ENCODE data around the gene COG5.

Gene COG5

DNA sequence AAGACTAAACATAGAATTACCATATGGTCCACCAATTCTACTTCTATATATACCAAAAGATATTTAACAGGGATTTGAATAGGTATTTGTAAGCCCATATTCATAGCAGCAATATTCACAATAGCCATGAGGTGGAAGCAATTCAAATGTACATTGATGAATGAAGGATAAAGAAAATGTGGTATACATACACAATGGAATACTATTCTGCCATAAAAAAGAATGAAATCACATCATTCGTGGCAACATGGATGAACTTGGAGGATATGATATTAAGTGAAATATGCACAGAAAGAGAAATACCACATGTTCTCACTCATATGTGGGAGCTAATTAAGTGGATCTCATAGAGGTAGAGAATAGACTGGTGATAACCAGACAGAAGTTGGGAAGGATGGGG is 128.0 kb downstream of the COG5 start:
- no peak overlapping the region for H3K27ac Mint-ChIP-seq
- H3K36me3 Mint-ChIP-seq (ENCODE audit: low read depth), result peaks cover 22% of the 10 kb centered on the region
- ATAC-seq (no peak), DNase-seq (no peak)
- H3K4me1 Mint-ChIP-seq, result no peaks in the 10 kb centered on the region
- H3K27me3 Mint-ChIP-seq, result no peaks in the 10 kb centered on the region
- H3K9me3 Mint-ChIP-seq, result no peaks in the 10 kb centered on the region
- H3K4me3 Mint-ChIP-seq, result no peak overlapping the region

DNA sequence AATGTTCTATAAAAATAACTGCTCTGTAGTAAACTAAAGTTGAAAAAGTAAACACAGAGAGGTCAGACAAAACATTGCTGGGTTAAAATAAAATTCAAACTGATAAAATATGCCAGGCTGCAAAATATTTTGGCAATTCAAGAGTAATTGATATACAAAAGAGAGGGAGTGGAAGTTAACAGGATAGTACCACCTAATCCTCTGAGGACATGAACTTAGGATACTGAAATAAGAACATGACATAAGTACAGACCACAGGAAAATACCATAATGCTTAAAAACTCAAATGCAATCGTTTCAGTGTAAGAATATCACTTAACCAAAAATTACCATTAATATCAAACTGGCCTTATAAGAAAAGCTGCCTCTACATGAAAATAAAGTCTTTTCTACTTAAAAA is 131.5 kb downstream of the COG5 start:
- DNase-seq, result no peak
- H3K9me3 Mint-ChIP-seq, result no peaks in the 10 kb centered on the region

GRCh38 chr7:107430057-107430456 is 133.7 kb downstream of the COG5 start:
- H3K27ac Mint-ChIP-seq, result no peak overlapping the region
- DNase-seq (no peak), ATAC-seq (no peak)
- no peak overlapping the region for H3K4me3 Mint-ChIP-seq
- H3K4me1 Mint-ChIP-seq, result no peaks in the 10 kb centered on the region
- no peaks in the 10 kb centered on the region for H3K27me3 Mint-ChIP-seq
- no peaks in the 10 kb centered on the region for H3K9me3 Mint-ChIP-seq
- peaks cover 27% of the 10 kb centered on the region for H3K36me3 Mint-ChIP-seq (ENCODE audit: low read depth)

More for the DNA sequence above, 131.5 kb downstream of the COG5 start:
- H3K27ac Mint-ChIP-seq, result no peak overlapping the region
- no peak overlapping the region for H3K4me3 Mint-ChIP-seq
- no peaks in the 10 kb centered on the region for H3K4me1 Mint-ChIP-seq
- H3K27me3 Mint-ChIP-seq, result no peaks in the 10 kb centered on the region
- ATAC-seq, result no peak
- peaks cover 30% of the 10 kb centered on the region for H3K36me3 Mint-ChIP-seq (ENCODE audit: low read depth)

DNA sequence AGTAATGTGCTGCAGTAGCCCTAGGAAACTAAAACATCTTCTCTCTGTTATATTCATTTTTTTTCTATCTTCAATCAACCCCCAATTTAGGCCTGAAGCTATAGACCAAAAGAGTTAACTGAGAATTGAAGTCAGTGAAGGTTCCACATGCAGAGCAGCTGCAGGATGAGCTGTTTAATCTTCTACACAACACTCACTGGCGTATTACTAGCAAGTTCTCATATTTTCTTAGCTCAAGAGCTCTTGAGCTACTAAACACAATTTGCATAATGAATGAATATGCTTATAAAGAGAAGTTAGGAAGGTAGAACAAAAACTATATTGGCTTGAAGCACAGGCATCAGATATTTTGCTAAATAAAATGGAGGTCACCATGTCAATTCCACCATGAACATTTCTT is 135.1 kb downstream of the COG5 start:
- Mint-ChIP-seq H3K27me3 (no peaks in the 10 kb centered on the region), H3K9me3 (no peaks in the 10 kb centered on the region), H3K27ac (no peak overlapping the region), H3K36me3 (ENCODE audit: low read depth) (peaks cover 21% of the 10 kb centered on the region), H3K4me1 (no peaks in the 10 kb centered on the region), H3K4me3 (no peak overlapping the region)
- DNase-seq, result no peak
- ATAC-seq, result no peak

DNA sequence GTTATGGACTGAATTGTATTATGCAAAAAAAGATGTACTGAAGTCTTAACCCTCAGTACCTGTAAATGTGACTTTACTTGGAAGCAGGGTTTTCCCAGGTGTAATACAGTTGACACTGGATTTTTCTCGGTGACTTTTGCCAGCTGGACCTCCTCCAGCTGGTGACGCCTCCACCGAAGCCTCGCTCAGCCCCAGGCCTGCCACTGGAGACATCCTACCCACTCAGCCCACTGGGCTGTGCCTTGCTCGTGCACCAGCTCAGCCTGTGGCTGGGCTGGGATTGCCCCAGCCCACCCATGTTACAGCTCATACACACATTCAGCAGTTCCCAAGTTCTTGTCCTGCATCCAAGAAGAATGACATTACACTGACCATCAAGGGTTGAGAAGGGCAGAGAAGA is 136.3 kb downstream of the COG5 start:
- Mint-ChIP-seq H3K4me1 (no peaks in the 10 kb centered on the region), H3K9me3 (no peaks in the 10 kb centered on the region), H3K4me3 (no peak overlapping the region), H3K36me3 (ENCODE audit: low read depth) (peaks cover 19% of the 10 kb centered on the region), H3K27ac (no peak overlapping the region), H3K27me3 (no peaks in the 10 kb centered on the region)
- ATAC-seq, result no peak
- DNase-seq, result no peak

- Mint-ChIP-seq H3K9me3 (no peaks in the 10 kb centered on the region), H3K27me3 (no peaks in the 10 kb centered on the region), H3K4me3 (no peak overlapping the region), H3K27ac (no peak overlapping the region), H3K36me3 (ENCODE audit: low read depth) (peaks cover 21% of the 10 kb centered on the region), H3K4me1 (peaks cover 1% of the 10 kb centered on the region)
- ATAC-seq (no peak), DNase-seq (no peak)
Observed at GRCh38 chr7:107414198-107414597, 149.5 kb downstream of the COG5 start.

DNA sequence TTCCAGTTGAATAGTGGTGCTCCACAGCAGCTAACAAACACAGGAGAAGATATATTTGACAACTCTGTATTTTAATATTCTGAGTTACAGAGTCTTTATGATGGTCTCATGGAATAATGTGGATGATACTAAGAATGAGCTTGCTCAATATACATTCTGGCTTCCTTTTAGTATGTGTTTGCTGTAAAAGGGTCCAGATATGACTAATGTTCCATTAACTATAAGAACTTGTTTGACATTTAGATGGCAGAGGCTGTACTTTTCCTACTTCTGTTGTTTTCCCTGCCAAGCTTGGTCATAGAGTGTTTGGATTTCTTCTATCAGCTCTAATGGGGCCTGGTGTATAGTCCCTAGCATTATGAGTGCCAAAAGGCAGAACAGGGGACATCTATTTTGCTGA is 155.4 kb downstream of the COG5 start:
- no peak overlapping the region for H3K4me3 Mint-ChIP-seq
- H3K27me3 Mint-ChIP-seq, result no peaks in the 10 kb centered on the region
- H3K27ac Mint-ChIP-seq, result peak overlapping the region; percentile 77
- peaks cover 39% of the 10 kb centered on the region for H3K36me3 Mint-ChIP-seq (ENCODE audit: low read depth)
- peak; percentile 80 for ATAC-seq
- H3K9me3 Mint-ChIP-seq, result no peaks in the 10 kb centered on the region
- H3K4me1 Mint-ChIP-seq, result peaks cover 16% of the 10 kb centered on the region
- no peak for DNase-seq

DNA sequence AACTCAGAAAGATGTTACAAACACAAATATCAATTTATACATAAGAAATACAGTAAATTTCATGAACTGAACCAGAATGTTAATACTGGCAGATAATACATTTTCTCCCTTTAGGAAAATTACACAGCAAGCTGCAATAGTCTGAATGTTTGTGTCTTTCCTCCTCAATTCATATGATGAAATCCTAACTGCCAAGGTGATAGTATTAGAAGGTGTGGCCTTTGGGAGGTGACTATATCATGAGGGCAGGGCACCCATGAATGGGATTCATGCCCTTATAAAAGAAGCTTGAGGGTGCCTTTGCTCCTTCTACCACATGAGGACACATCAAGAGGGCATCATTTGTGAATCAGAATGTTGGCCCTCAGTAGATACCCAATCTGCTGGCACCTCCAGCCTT is 158.2 kb downstream of the COG5 start:
- Mint-ChIP-seq H3K4me1 (peaks cover 16% of the 10 kb centered on the region), H3K9me3 (no peaks in the 10 kb centered on the region), H3K27me3 (no peaks in the 10 kb centered on the region), H3K27ac (no peak overlapping the region), H3K36me3 (ENCODE audit: low read depth) (peaks cover 36% of the 10 kb centered on the region), H3K4me3 (no peak overlapping the region)
- DNase-seq (no peak), ATAC-seq (no peak)

DNA sequence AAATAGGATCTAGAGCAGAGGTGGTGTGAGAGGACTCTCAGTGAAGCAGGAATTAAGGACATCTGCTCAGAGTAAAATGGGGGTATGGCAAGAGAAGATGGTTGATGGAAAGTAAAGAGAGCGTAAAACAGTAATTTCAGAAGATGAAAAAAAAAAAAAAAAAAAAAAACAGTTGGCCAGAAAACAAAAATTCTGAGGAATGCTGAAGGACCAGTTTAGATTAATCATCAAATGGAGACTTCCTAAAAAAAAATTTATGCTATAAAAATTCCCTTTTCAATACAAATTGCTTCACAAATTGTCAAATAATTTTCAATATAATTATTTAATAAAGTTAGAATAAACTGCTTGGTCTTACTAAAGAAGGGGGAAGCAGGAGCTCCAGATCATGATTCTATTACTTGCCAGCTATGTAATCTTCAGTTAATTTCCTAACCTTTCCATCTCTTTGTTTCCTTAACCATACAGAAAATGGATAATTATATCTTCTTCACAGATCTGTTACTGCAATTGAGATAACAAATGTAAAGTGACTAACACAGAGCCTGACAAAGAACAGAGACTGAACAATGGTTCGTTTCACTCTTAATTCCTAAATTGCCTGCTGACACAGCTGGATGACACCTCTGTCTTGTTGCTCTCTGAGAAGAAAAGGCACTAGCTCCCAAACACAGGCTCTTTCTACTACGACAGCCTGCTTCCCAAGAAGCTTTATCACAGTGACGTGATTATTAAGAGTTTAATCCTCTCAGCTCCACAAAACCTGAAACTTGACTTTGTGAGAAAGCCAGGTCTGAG is 158.8 kb downstream of the COG5 start:
- Mint-ChIP-seq H3K9me3 (no peaks in the 10 kb centered on the region), H3K4me3 (no peak overlapping the region), H3K4me1 (peaks cover 16% of the 10 kb centered on the region), H3K27ac (no peak overlapping the region), H3K36me3 (ENCODE audit: low read depth) (peaks cover 33% of the 10 kb centered on the region), H3K27me3 (no peaks in the 10 kb centered on the region)
- ATAC-seq, result no peak
- no peak for DNase-seq

DNA sequence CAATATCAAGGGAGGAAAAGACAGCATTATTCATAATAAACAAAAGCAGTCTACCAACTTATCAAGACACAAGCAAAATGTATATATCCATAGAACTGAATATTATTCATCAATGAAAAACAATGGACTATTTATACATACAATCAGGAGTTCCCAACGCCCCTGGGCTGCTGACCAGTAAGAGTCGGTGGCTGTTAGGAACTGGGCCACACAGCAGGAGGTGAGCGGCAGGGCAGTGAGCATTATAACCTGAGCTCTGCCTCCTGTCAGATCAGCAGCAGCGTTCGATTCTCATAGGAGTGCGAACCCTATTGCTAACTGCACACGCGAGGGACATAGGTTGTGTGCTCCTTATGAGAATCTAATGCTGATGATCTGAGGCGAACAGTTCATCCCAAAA is 165.6 kb downstream of the COG5 start:
- Mint-ChIP-seq H3K4me1 (no peaks in the 10 kb centered on the region), H3K4me3 (no peak overlapping the region), H3K9me3 (peaks cover 4% of the 10 kb centered on the region), H3K27me3 (no peaks in the 10 kb centered on the region), H3K27ac (no peak overlapping the region), H3K36me3 (ENCODE audit: low read depth) (peaks cover 25% of the 10 kb centered on the region)
- ATAC-seq (no peak), DNase-seq (no peak)

DNA sequence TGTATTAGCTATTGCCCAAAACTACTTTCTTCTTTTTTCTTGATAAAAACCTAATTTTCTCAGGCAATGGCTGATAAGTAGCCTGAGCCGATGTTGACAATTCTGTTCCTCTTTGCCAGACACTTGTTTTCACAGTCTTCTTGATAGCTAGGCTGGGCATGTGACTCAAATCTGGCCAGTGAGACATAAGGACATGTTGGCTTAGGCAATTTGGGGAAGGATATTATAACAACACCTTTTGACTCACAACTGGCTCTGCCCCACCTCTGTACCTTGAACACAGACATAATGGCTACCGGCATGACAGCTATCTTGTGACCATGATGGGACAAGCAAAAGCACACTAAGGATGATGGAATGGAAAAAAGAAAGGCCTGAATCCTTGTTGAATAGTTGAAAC is 166.7 kb downstream of the COG5 start:
- Mint-ChIP-seq H3K36me3 (ENCODE audit: low read depth) (peaks cover 20% of the 10 kb centered on the region), H3K9me3 (peaks cover 4% of the 10 kb centered on the region), H3K4me3 (no peak overlapping the region), H3K4me1 (no peaks in the 10 kb centered on the region), H3K27ac (no peak overlapping the region), H3K27me3 (no peaks in the 10 kb centered on the region)
- ATAC-seq (no peak), DNase-seq (no peak)

GRCh38 chr7:107396081-107396480 is 167.6 kb downstream of the COG5 start:
- DNase-seq, result no peak
- H3K27ac Mint-ChIP-seq, result no peak overlapping the region

GRCh38 chr7:107394831-107395230 is 168.9 kb downstream of the COG5 start:
- Mint-ChIP-seq H3K36me3 (ENCODE audit: low read depth) (peaks cover 21% of the 10 kb centered on the region), H3K4me3 (no peak overlapping the region), H3K27ac (no peak overlapping the region), H3K27me3 (no peaks in the 10 kb centered on the region), H3K9me3 (peaks cover 4% of the 10 kb centered on the region), H3K4me1 (no peaks in the 10 kb centered on the region)
- ATAC-seq (no peak), DNase-seq (no peak)

More at GRCh38 chr7:107396081-107396480, 167.6 kb downstream of the COG5 start:
- H3K4me3 Mint-ChIP-seq, result no peak overlapping the region
- ATAC-seq, result no peak
- H3K27me3 Mint-ChIP-seq, result no peaks in the 10 kb centered on the region
- H3K9me3 Mint-ChIP-seq, result peaks cover 4% of the 10 kb centered on the region
- no peaks in the 10 kb centered on the region for H3K4me1 Mint-ChIP-seq
- peaks cover 23% of the 10 kb centered on the region for H3K36me3 Mint-ChIP-seq (ENCODE audit: low read depth)

- Mint-ChIP-seq H3K4me1 (no peaks in the 10 kb centered on the region), H3K9me3 (peaks cover under 1% of the 10 kb centered on the region), H3K4me3 (no peak overlapping the region), H3K27ac (no peak overlapping the region), H3K27me3 (no peaks in the 10 kb centered on the region), H3K36me3 (ENCODE audit: low read depth) (peaks cover 18% of the 10 kb centered on the region)
- DNase-seq (no peak), ATAC-seq (no peak)
Observed at GRCh38 chr7:107394276-107394675, 169.4 kb downstream of the COG5 start.

DNA sequence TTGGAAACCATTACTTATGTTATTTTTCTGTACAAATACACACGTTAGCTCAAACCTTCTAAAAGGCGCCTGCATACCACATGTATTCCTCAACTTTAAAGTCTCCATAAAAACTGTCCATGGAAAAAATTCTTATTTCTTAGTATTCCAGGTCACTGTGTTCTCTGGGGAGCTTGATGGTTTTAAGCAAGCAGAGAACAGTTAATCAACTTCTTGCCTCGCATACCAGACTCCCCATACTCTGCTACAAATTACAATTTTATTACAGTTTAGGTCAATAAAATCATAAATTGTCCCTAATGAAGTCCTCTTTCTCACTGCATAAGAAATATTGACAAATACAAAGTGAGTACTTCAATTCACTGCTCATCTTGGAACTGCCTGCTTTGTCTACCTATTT is 170.9 kb downstream of the COG5 start:
- H3K4me1 Mint-ChIP-seq, result peaks cover 1% of the 10 kb centered on the region
- no peak overlapping the region for H3K27ac Mint-ChIP-seq
- no peak for ATAC-seq
- no peaks in the 10 kb centered on the region for H3K27me3 Mint-ChIP-seq
- peaks cover 11% of the 10 kb centered on the region for H3K36me3 Mint-ChIP-seq (ENCODE audit: low read depth)
- DNase-seq, result no peak
- no peak overlapping the region for H3K4me3 Mint-ChIP-seq
- H3K9me3 Mint-ChIP-seq, result no peaks in the 10 kb centered on the region

GRCh38 chr7:107390916-107391315 is 172.8 kb downstream of the COG5 start:
- ATAC-seq (no peak), DNase-seq (no peak)
- Mint-ChIP-seq H3K27ac (no peak overlapping the region), H3K4me1 (peaks cover 6% of the 10 kb centered on the region), H3K36me3 (ENCODE audit: low read depth) (peaks cover 11% of the 10 kb centered on the region), H3K27me3 (no peaks in the 10 kb centered on the region), H3K4me3 (no peak overlapping the region), H3K9me3 (no peaks in the 10 kb centered on the region)

Data from activated naive CD8-positive, alpha-beta T cell treated with anti-CD3 and anti-CD28 coated beads, Interleukin-2, amount 50 U/mL, for 24 hours (primary cell).